HEK293 (cell line): ENCODE data around the gene EXD2.
A peak's percentile ranks its signal among the peaks of the same experiment; 100 is the strongest.

Experiments
- CTCF ChIA-PET: fragments of 350-600 bp; formaldehyde crosslinking; extraction: SDS; loops from one replicate; lab custom pipeline; 2021; ENCODE audit warnings: antibody characterized with exemption; lab: Yijun Ruan, JAX
- POLR2A ChIA-PET: fragments of 300-600 bp; formaldehyde crosslinking; extraction: SDS; loops from one replicate; lab custom pipeline; 2020; ENCODE audit warnings: antibody characterized with exemption, inconsistent platforms; lab: Yijun Ruan, JAX
- H3K27ac ChIP-seq: fragments of 200-500 bp; sonication (Bioruptor generic); 2 replicates; pipeline ENCODE4 v1.5.1; 2014; ENCODE audit warnings: low read depth, low read length, control low read depth, inconsistent platforms; ENCODE audit errors: extremely low read depth
- H3K36me3 ChIP-seq, 2 experiments: fragments of 200-500 bp in 1 of 2; sonication (Bioruptor generic) in 1 of 2; 1 replicate in 1 of 2; 2 replicates in 1 of 2; pipeline ENCODE4 v1.5.1; 2014 to 2017; ENCODE audit warnings: inconsistent platforms in 2 of 2, low read length in 2 of 2; ENCODE audit not compliant: control insufficient read depth in 2 of 2, insufficient read depth in 1 of 2
- H3K4me1 ChIP-seq: fragments of 200-500 bp; sonication (Bioruptor generic); 2 replicates; pipeline ENCODE4 v1.5.1; 2014; ENCODE audit warnings: mild to moderate bottlenecking, low read length, inconsistent platforms; ENCODE audit not compliant: control insufficient read depth, insufficient read depth
- H3K4me3 ChIP-seq: 2 replicates; pipeline ENCODE4 v1.5.1; 2011; ENCODE audit warnings: low read depth, mild to moderate bottlenecking, control low read depth, low read length, moderate library complexity
- H3K9me3 ChIP-seq: fragments of 200-500 bp; sonication (Bioruptor generic); 2 replicates; pipeline ENCODE4 v1.5.1; 2014; ENCODE audit warnings: low read depth, low read length, inconsistent platforms; ENCODE audit not compliant: control insufficient read depth, insufficient read depth
- GLIS1 ChIP-seq: fragments of 450-650 bp; formaldehyde crosslinking; IDR thresholded peaks from 2 replicates; pipeline ENCODE4 v1.5.1; 2016; ENCODE audit warnings: missing biosample characterization, missing genetic modification characterization
- KLF7 ChIP-seq: fragments of 450-650 bp; formaldehyde crosslinking; IDR thresholded peaks from 2 replicates; pipeline ENCODE4 v1.5.1; 2016; ENCODE audit warnings: missing biosample characterization, missing genetic modification characterization, borderline replicate concordance
- KLF9 ChIP-seq: fragments of 450-650 bp; formaldehyde crosslinking; IDR thresholded peaks from 2 replicates; pipeline ENCODE4 v1.5.1; 2016; ENCODE audit warnings: missing biosample characterization, missing genetic modification characterization, low read depth
- SCRT2 ChIP-seq: fragments of 450-650 bp; formaldehyde crosslinking; IDR thresholded peaks from 2 replicates; pipeline ENCODE4 v1.5.1; 2016; ENCODE audit warnings: missing biosample characterization, missing genetic modification characterization
- SP7 ChIP-seq: fragments of 450-650 bp; formaldehyde crosslinking; IDR thresholded peaks from 2 replicates; pipeline ENCODE4 v1.5.1; 2016; ENCODE audit warnings: missing biosample characterization, missing genetic modification characterization
- YY1 ChIP-seq: fragments of 450-650 bp; formaldehyde crosslinking; IDR thresholded peaks from 2 replicates; pipeline ENCODE4 v1.5.1; 2018; ENCODE audit warnings: missing biosample characterization, missing genetic modification characterization
- ZBTB20 ChIP-seq: fragments of 450-650 bp; formaldehyde crosslinking; IDR thresholded peaks from 2 replicates; pipeline ENCODE4 v1.5.1; 2016; ENCODE audit warnings: missing biosample characterization, missing genetic modification characterization
- ZFP69B ChIP-seq: fragments of 450-650 bp; formaldehyde crosslinking; IDR thresholded peaks from 2 replicates; pipeline ENCODE4 v1.5.1; 2016; ENCODE audit warnings: missing biosample characterization, missing genetic modification characterization
- ZIC2 ChIP-seq: fragments of 450-650 bp; formaldehyde crosslinking; IDR thresholded peaks from 2 replicates; pipeline ENCODE4 v1.5.1; 2016; ENCODE audit warnings: missing biosample characterization, missing genetic modification characterization
- ZNF112 ChIP-seq: fragments of 450-650 bp; formaldehyde crosslinking; IDR thresholded peaks from 2 replicates; pipeline ENCODE4 v1.5.0; 2017; ENCODE audit warnings: missing biosample characterization, missing genetic modification characterization
- ZNF292 ChIP-seq: fragments of 450-650 bp; formaldehyde crosslinking; IDR thresholded peaks from 2 replicates; pipeline ENCODE4 v1.5.1; 2016; ENCODE audit warnings: low read depth, missing biosample characterization, missing genetic modification characterization, borderline replicate concordance
- ZNF324 ChIP-seq: fragments of 450-650 bp; formaldehyde crosslinking; IDR thresholded peaks from 2 replicates; pipeline ENCODE4 v1.5.1; 2016; ENCODE audit warnings: missing biosample characterization, missing genetic modification characterization
- ZNF335 ChIP-seq: fragments of 450-650 bp; formaldehyde crosslinking; conservative IDR thresholded peaks from 2 replicates; pipeline ENCODE4 v1.5.1; 2016; ENCODE audit warnings: missing biosample characterization, missing genetic modification characterization
- ZNF514 ChIP-seq: fragments of 450-650 bp; formaldehyde crosslinking; IDR thresholded peaks from 2 replicates; pipeline ENCODE4 v1.5.1; 2016; ENCODE audit warnings: missing biosample characterization, missing genetic modification characterization
- ZNF549 ChIP-seq: fragments of 450-650 bp; IDR thresholded peaks from 2 replicates; pipeline ENCODE4 v1.5.1; 2018; ENCODE audit warnings: missing biosample characterization, missing genetic modification characterization, mild to moderate bottlenecking, inconsistent platforms, moderate library complexity
- ZNF624 ChIP-seq: fragments of 450-650 bp; formaldehyde crosslinking; IDR thresholded peaks from 2 replicates; pipeline ENCODE4 v1.5.1; 2017; ENCODE audit warnings: missing biosample characterization, missing genetic modification characterization
- ZNF76 ChIP-seq: fragments of 450-650 bp; formaldehyde crosslinking; IDR thresholded peaks from 2 replicates; pipeline ENCODE4; 2016; ENCODE audit warnings: low read depth, missing biosample characterization, missing genetic modification characterization, borderline replicate concordance
- ZNF777 ChIP-seq: fragments of 450-650 bp; formaldehyde crosslinking; IDR thresholded peaks from 2 replicates; pipeline ENCODE4 v1.5.1; 2017; ENCODE audit warnings: missing biosample characterization, missing genetic modification characterization, borderline replicate concordance
- TF ChIP-seq, protein P1 (sequence below): fragments of 450-650 bp; formaldehyde crosslinking; IDR thresholded peaks from 2 replicates; pipeline ENCODE4 v1.5.1; 2016; ENCODE audit warnings: missing biosample characterization, missing genetic modification characterization, borderline replicate concordance
- TF ChIP-seq, protein P2 (sequence below): fragments of 450-650 bp; formaldehyde crosslinking; IDR thresholded peaks from 2 replicates; pipeline ENCODE4 v1.5.1; 2016; ENCODE audit warnings: missing biosample characterization, missing genetic modification characterization
- TF ChIP-seq, protein P3 (sequence below): fragments of 450-650 bp; formaldehyde crosslinking; IDR thresholded peaks from 2 replicates; pipeline ENCODE4 v1.5.1; 2016; ENCODE audit warnings: missing biosample characterization, missing genetic modification characterization

The EXD2 gene

DNA sequence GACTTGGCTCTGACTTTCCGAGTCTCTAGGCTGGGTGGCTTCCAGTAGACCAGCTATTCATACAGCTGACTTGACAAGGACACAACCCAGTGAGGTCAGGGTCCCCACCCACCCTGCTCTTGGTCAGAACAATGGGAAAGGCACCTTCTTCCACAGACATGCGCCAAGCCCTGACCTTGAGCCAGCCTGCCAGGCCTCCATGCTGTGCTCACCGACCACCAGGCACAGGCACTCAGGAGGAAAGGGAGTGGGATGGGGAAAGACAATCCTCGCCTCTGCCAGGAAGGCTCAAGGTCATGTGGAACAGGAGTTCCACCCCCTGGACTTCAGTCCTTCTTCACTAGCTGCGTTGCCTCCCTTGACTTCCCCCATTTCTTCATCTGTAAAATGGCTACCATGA is 100.1 kb downstream of the EXD2 start:
- no peaks in the 10 kb centered on the region for H3K36me3 ChIP-seq
- H3K4me3 ChIP-seq = no peak overlapping the region
- CTCF ChIA-PET = interaction anchor here (1.6 kb wide), 1 partner anchor 30 kb away, joined by 4 read pairs; no protein-coding TSS in a partner anchor
- H3K4me1 ChIP-seq = no peaks in the 10 kb centered on the region
- POLR2A ChIA-PET = no interaction called here
- no peaks in the 10 kb centered on the region for H3K9me3 ChIP-seq
- TF ChIP-seq, protein P1, sequence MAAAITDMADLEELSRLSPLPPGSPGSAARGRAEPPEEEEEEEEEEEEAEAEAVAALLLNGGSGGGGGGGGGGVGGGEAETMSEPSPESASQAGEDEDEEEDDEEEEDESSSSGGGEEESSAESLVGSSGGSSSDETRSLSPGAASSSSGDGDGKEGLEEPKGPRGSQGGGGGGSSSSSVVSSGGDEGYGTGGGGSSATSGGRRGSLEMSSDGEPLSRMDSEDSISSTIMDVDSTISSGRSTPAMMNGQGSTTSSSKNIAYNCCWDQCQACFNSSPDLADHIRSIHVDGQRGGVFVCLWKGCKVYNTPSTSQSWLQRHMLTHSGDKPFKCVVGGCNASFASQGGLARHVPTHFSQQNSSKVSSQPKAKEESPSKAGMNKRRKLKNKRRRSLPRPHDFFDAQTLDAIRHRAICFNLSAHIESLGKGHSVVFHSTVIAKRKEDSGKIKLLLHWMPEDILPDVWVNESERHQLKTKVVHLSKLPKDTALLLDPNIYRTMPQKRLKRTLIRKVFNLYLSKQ = no peak
- TF ChIP-seq ZNF324 (tag by site-specific recombination) (no peak), ZNF292 (tag by site-specific recombination) (no peak), ZNF112 (tag by site-specific recombination) (no peak), GLIS1 (tag by site-specific recombination) (no peak), ZNF514 (no peak), YY1 (no peak), KLF7 (tag by site-specific recombination) (no peak), SP7 (tag by site-specific recombination) (no peak), ZNF335 (tag by site-specific recombination) (no peak), SCRT2 (tag by site-specific recombination) (no peak), ZFP69B (tag by site-specific recombination) (no peak), ZNF76 (tag by site-specific recombination) (no peak), ZNF549 (tag by site-specific recombination) (no peak), KLF9 (no peak), ZNF777 (no peak), ZNF624 (tag by site-specific recombination) (no peak)
- TF ChIP-seq, protein P2, sequence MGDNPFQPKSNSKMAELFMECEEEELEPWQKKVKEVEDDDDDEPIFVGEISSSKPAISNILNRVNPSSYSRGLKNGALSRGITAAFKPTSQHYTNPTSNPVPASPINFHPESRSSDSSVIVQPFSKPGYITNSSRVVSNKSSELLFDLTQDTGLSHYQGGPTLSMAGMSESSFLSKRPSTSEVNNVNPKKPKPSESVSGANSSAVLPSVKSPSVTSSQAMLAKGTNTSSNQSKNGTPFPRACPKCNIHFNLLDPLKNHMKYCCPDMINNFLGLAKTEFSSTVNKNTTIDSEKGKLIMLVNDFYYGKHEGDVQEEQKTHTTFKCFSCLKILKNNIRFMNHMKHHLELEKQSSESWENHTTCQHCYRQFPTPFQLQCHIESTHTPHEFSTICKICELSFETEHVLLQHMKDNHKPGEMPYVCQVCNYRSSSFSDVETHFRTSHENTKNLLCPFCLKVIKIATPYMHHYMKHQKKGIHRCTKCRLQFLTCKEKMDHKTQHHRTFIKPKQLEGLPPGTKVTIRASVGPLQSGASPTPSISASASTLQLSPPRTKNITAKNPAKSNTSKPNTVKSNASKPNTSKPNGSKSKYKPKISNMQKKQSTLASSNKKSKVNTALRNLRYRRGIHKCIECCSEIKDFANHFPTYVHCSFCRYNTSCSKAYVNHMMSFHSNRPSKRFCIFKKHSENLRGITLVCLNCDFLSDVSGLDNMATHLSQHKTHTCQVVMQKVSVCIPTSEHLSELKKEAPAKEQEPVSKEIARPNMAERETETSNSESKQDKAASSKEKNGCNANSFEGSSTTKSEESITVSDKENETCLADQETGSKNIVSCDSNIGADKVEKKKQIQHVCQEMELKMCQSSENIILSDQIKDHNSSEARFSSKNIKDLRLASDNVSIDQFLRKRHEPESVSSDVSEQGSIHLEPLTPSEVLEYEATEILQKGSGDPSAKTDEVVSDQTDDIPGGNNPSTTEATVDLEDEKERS = no peak
- TF ChIP-seq, protein P3, sequence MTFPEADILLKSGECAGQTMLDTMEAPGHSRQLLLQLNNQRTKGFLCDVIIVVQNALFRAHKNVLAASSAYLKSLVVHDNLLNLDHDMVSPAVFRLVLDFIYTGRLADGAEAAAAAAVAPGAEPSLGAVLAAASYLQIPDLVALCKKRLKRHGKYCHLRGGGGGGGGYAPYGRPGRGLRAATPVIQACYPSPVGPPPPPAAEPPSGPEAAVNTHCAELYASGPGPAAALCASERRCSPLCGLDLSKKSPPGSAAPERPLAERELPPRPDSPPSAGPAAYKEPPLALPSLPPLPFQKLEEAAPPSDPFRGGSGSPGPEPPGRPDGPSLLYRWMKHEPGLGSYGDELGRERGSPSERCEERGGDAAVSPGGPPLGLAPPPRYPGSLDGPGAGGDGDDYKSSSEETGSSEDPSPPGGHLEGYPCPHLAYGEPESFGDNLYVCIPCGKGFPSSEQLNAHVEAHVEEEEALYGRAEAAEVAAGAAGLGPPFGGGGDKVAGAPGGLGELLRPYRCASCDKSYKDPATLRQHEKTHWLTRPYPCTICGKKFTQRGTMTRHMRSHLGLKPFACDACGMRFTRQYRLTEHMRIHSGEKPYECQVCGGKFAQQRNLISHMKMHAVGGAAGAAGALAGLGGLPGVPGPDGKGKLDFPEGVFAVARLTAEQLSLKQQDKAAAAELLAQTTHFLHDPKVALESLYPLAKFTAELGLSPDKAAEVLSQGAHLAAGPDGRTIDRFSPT (tag by site-specific recombination) = no peak
- TF ChIP-seq, all 188 proteins: peak for 0
- no peak overlapping the region for H3K27ac ChIP-seq

DNA sequence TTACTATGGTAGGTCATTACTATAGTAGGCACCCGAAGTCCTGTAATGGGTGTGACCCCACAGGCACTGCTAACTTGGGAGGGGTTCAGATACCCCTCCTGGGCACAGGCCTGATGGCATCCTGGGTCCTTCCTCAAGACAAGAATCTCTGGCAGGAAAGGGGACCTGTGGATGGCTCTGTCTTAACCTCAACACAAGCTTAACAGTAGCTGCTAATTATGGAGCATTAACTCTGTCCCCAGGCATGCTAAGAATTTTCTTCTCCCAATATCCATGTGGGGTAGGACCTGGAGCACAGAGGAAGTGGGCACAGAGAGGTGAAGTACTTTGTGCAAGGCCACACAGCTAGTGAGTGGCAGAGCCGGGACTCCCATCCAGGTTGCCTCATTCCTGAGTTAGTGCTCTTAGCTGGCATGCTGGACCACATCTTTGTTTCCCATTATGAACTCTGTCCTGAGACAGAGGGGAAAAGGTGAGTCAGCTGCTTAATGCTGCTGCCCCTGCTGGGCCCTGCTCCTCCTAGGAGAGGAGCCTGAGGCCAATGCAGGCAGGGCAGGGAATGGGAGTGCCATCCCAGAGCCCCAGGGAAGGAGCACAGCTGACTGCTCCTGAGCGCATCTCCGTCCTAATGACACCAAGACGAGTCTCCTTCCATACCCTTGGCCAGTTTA is 100.7 kb downstream of the EXD2 start:
- Histone ChIP-seq H3K4me3 (no peak overlapping the region), H3K4me1 (no peaks in the 10 kb centered on the region), H3K9me3 (no peaks in the 10 kb centered on the region), H3K36me3 (no peaks in the 10 kb centered on the region), H3K27ac (no peak overlapping the region)
- POLR2A ChIA-PET = no interaction called here
- CTCF ChIA-PET = interaction anchor here (0.6 kb wide), 2 partner anchors 382 to 1826 kb away, joined by 3 to 4 read pairs; no protein-coding TSS in a partner anchor
- TF ChIP-seq ZBTB20 (tag by site-specific recombination) = no peak
- TF ChIP-seq ZIC2 (tag by site-specific recombination) = 0 out of 2 replicates have a peak, but pooled peaks have one; percentile 13
